WTC11 (cell line): Measurements from ENCODE around the gene CDK2AP2. TPM values are rescaled to one million over a fixed set of nuclear protein-coding genes. Genes with fewer than 3 reads are reported as not detected.

Experiments
- ATAC-seq: fragments of 200-7000 bp; cut with Tn5 transposase; 2 replicates; pipeline ENCODE4 v1.10.0; 2021; ENCODE audit warnings: mild to moderate bottlenecking, moderate library complexity
- CTCF ChIA-PET: fragments of 300-600 bp; sonication (Branson Sonifier 250); formaldehyde crosslinking; loops from one replicate; lab custom pipeline; 2021; ENCODE audit warnings: antibody characterized with exemption; lab: Charles Lee
- POLR2A ChIA-PET: fragments of 350-600 bp; sonication (Branson Sonifier 250); formaldehyde crosslinking; loops from one replicate; lab custom pipeline; 2021; ENCODE audit warnings: antibody characterized with exemption; lab: Charles Lee
- DNase-seq: peaks from one replicate; pipeline ENCODE4 v3.0.0; 2021; ENCODE audit warnings: low spot score
- H3K27ac Mint-ChIP-seq: 2 replicates; pipeline ENCODE4 v1.8.0; 2021; ENCODE audit warnings: mixed read lengths
- H3K27me3 Mint-ChIP-seq: 2 replicates; pipeline ENCODE4 v1.8.0; 2021; ENCODE audit warnings: low read depth, mild to moderate bottlenecking, moderate library complexity, mixed read lengths
- H3K36me3 Mint-ChIP-seq: 2 replicates; pipeline ENCODE4 v1.8.0; 2021; ENCODE audit warnings: mixed read lengths
- H3K4me1 Mint-ChIP-seq: 2 replicates; pipeline ENCODE4 v1.8.0; 2022; ENCODE audit warnings: mixed read lengths
- H3K4me3 Mint-ChIP-seq: 2 replicates; pipeline ENCODE4 v1.8.0; 2021; ENCODE audit warnings: mild to moderate bottlenecking, moderate library complexity, mixed read lengths
- H3K9me3 Mint-ChIP-seq: 2 replicates; pipeline ENCODE4 v1.8.0; 2021; ENCODE audit warnings: mixed read lengths
- CBFB ChIP-seq: sonication (generic); formaldehyde crosslinking; IDR thresholded peaks from 2 replicates; pipeline ENCODE4 v1.8.1; 2022; ENCODE audit warnings: mild to moderate bottlenecking, low read depth, missing genetic modification reagents
- CREB1 ChIP-seq: sonication (generic); formaldehyde crosslinking; IDR thresholded peaks from 2 replicates; pipeline ENCODE4 v1.8.0; 2023; ENCODE audit warnings: mild to moderate bottlenecking, missing genetic modification reagents
- CREM ChIP-seq: sonication (generic); formaldehyde crosslinking; IDR thresholded peaks from 2 replicates; pipeline ENCODE4 v1.8.1; 2022; ENCODE audit warnings: mild to moderate bottlenecking, missing genetic modification reagents, moderate library complexity
- CTCF ChIP-seq: fragments of 200-600 bp; IDR thresholded peaks from 2 replicates; pipeline ENCODE4 v1.8.0; 2022; ENCODE audit warnings: antibody characterized with exemption
- E2F5 ChIP-seq: sonication (generic); formaldehyde crosslinking; IDR thresholded peaks from 2 replicates; pipeline ENCODE4 v1.8.1; 2022; ENCODE audit warnings: mild to moderate bottlenecking, moderate library complexity, missing genetic modification reagents
- EMX1 ChIP-seq: fragments of 250-450 bp; sonication (Bioruptor Pico); IDR thresholded peaks from 2 replicates; pipeline ENCODE4 v1.8.0; 2021; ENCODE audit warnings: mild to moderate bottlenecking
- FOXP1 ChIP-seq: sonication (generic); formaldehyde crosslinking; IDR thresholded peaks from 2 replicates; pipeline ENCODE4 v1.8.0; 2022; ENCODE audit warnings: missing genetic modification reagents, mild to moderate bottlenecking, moderate library complexity, borderline replicate concordance
- HMGA2 ChIP-seq: fragments of 250-450 bp; sonication (Bioruptor Pico); IDR thresholded peaks from 2 replicates; pipeline ENCODE4 v1.4.0; 2021; ENCODE audit warnings: mild to moderate bottlenecking, moderate library complexity
- MYBL2 ChIP-seq: sonication (generic); formaldehyde crosslinking; IDR thresholded peaks from 2 replicates; pipeline ENCODE4 v1.8.1; 2023; ENCODE audit warnings: mild to moderate bottlenecking, moderate library complexity, missing genetic modification reagents
- NR1H2 ChIP-seq: sonication (generic); formaldehyde crosslinking; IDR thresholded peaks from 2 replicates; pipeline ENCODE4 v1.9.0; 2021; ENCODE audit warnings: mild to moderate bottlenecking, moderate library complexity, missing genetic modification reagents
- NR2C2 ChIP-seq: sonication (generic); formaldehyde crosslinking; IDR thresholded peaks from 2 replicates; pipeline ENCODE4 v1.8.0; 2022; ENCODE audit warnings: mild to moderate bottlenecking, missing genetic modification reagents
- NR3C1 ChIP-seq: sonication (generic); formaldehyde crosslinking; conservative IDR thresholded peaks from 2 replicates; pipeline ENCODE4 v1.8.1; 2023; ENCODE audit warnings: low read depth, mild to moderate bottlenecking, missing genetic modification reagents
- PRDM15 ChIP-seq: sonication (generic); formaldehyde crosslinking; IDR thresholded peaks from 2 replicates; pipeline ENCODE4 v1.8.0; 2022; ENCODE audit warnings: missing genetic modification reagents
- PREB ChIP-seq: sonication (generic); formaldehyde crosslinking; IDR thresholded peaks from 2 replicates; pipeline ENCODE4 v1.8.1; 2022; ENCODE audit warnings: mild to moderate bottlenecking, missing genetic modification reagents, moderate library complexity, borderline replicate concordance
- SMAD3 ChIP-seq: sonication (generic); formaldehyde crosslinking; IDR thresholded peaks from 2 replicates; pipeline ENCODE4 v1.8.0; 2022; ENCODE audit warnings: missing genetic modification reagents, mild to moderate bottlenecking, borderline replicate concordance
- TEAD4 ChIP-seq: sonication (generic); formaldehyde crosslinking; IDR thresholded peaks from 2 replicates; pipeline ENCODE4 v1.8.0; 2022; ENCODE audit warnings: mild to moderate bottlenecking, missing genetic modification reagents
- USF1 ChIP-seq: sonication (generic); formaldehyde crosslinking; IDR thresholded peaks from 2 replicates; pipeline ENCODE4 v1.8.0; 2022; ENCODE audit warnings: mild to moderate bottlenecking, missing genetic modification reagents
- ZBTB43 ChIP-seq: sonication (generic); formaldehyde crosslinking; IDR thresholded peaks from 2 replicates; pipeline ENCODE4 v1.8.1; 2023; ENCODE audit warnings: mild to moderate bottlenecking, missing genetic modification reagents
- ZMAT4 ChIP-seq: fragments of 250-450 bp; sonication (Bioruptor Pico); IDR thresholded peaks from 2 replicates; pipeline ENCODE4 v1.9.0; 2021; ENCODE audit warnings: mild to moderate bottlenecking
- ZNF317 ChIP-seq: sonication (generic); formaldehyde crosslinking; IDR thresholded peaks from 2 replicates; pipeline ENCODE4 v1.8.1; 2023; ENCODE audit warnings: low read depth, mild to moderate bottlenecking, moderate library complexity, missing genetic modification reagents, borderline replicate concordance
- ZNF416 ChIP-seq: fragments of 250-450 bp; sonication (Bioruptor Pico); IDR thresholded peaks from 2 replicates; pipeline ENCODE4 v1.9.0; 2021; ENCODE audit warnings: mild to moderate bottlenecking, inconsistent platforms
- ZNF423 ChIP-seq: fragments of 250-450 bp; sonication (Bioruptor Pico); IDR thresholded peaks from 2 replicates; pipeline ENCODE4 v2.1.2; 2022; ENCODE audit warnings: mild to moderate bottlenecking, moderate library complexity
- total RNA-seq: library from RNA; stranded (reverse); gene quantifications from 3 replicates; pipeline ENCODE4 v1.2.3, GENCODE V29; 2021

Gene CDK2AP2
- total RNA-seq, 1 experiment from 2014 or later, result 53.1 TPM

- ChIA-PET CTCF (no interaction called here), POLR2A (no interaction called here)
- Mint-ChIP-seq H3K4me3 (no peak overlapping the region), H3K36me3 (peaks cover 7% of the 10 kb centered on the region), H3K9me3 (peaks cover 38% of the 10 kb centered on the region), H3K27ac (no peak overlapping the region), H3K4me1 (no peaks in the 10 kb centered on the region), H3K27me3 (peaks cover 16% of the 10 kb centered on the region)
- no peak for ATAC-seq
- no peak for DNase-seq
- TF ChIP-seq ZNF423 (CRISPR knock-in tag), result no peak
- TF ChIP-seq USF1 (CRISPR knock-in tag), result no peak
- no peak for TF ChIP-seq NR2C2
- no peak for TF ChIP-seq PRDM15 (CRISPR knock-in tag)
- no peak for TF ChIP-seq PREB
- no peak for TF ChIP-seq NR1H2 (CRISPR knock-in tag)
- TF ChIP-seq TEAD4, result no peak
- no peak for TF ChIP-seq MYBL2 (CRISPR knock-in tag)
- no peak for TF ChIP-seq SMAD3 (CRISPR knock-in tag)
- no peak for TF ChIP-seq FOXP1 (CRISPR knock-in tag)
- TF ChIP-seq ZNF317, result no peak
- no peak for TF ChIP-seq NR3C1 (CRISPR knock-in tag)
These were observed 20.4 kb upstream of the CDK2AP2 start for GRCh38 chr11:67528376-67528775.

- Mint-ChIP-seq H3K9me3 (peaks cover 23% of the 10 kb centered on the region), H3K4me3 (no peak overlapping the region), H3K27ac (no peak overlapping the region), H3K4me1 (no peaks in the 10 kb centered on the region), H3K36me3 (no peaks in the 10 kb centered on the region), H3K27me3 (peaks cover 5% of the 10 kb centered on the region; the same call in 1 of the 2 replicates)
- DNase-seq (no peak), ATAC-seq (no peak)
- CTCF ChIA-PET, result no interaction called here
- POLR2A ChIA-PET, result no interaction called here
- TF ChIP-seq CBFB (no peak), EMX1 (no peak), ZBTB43 (CRISPR knock-in tag) (no peak), ZNF416 (CRISPR knock-in tag) (no peak), PRDM15 (CRISPR knock-in tag) (no peak), HMGA2 (CRISPR knock-in tag) (no peak), CREB1 (CRISPR knock-in tag) (no peak), E2F5 (CRISPR knock-in tag) (no peak), ZMAT4 (CRISPR knock-in tag) (no peak), CTCF (no peak), CREM (CRISPR knock-in tag) (no peak)
These were observed 17.5 kb upstream of the CDK2AP2 start for GRCh38 chr11:67525275-67525976.
